ENCODE measurements around the gene ADPRH. TPM values are rescaled to one million over a fixed set of nuclear protein-coding genes. Genes with fewer than 3 reads are reported as not detected.

The ADPRH gene
- total and polyA plus RNA-seq, 8 donors = 0.89 to 21.4 (median 2.5) TPM; not detected in 1

- Histone ChIP-seq H3K4me3 (no peak overlapping the region), H3K4me1 (no peaks in the 10 kb centered on the region), H3K9me3 (no peaks in the 10 kb centered on the region), H3K36me3 (no peaks in the 10 kb centered on the region), H3K27me3 (no peaks in the 10 kb centered on the region), H3K27ac (peak overlapping the region in 2 of 5 donors; percentile 20 to 64)
- 48 to 84% (median 81%) methylated on average over 5 of the region's 5 CpGs for WGBS, 5 donors
- intact Hi-C loops (cut with DNase I; ENCODE audit: low total_unique reads) = no loop called here
- TF ChIP-seq EP300 (IDR thresholded peaks at IDR 0.05) (no peak), CTCF (IDR thresholded peaks at IDR 0.05) (no peak), POLR2AphosphoS5 (IDR thresholded peaks at IDR 0.05) (no peak), POLR2A (IDR thresholded peaks at IDR 0.05) (no peak)
- peak in 1 of 2 donors; percentile 48 for DNase-seq
These were observed 7.6 kb upstream of the ADPRH start for GRCh38 chr3:119571688-119572087.

- TF ChIP-seq POLR2A (IDR thresholded peaks at IDR 0.05) = no peak
- TF ChIP-seq CTCF (IDR thresholded peaks at IDR 0.05) = no peak
- no peak for TF ChIP-seq EP300 (IDR thresholded peaks at IDR 0.05)
- no peak for TF ChIP-seq POLR2AphosphoS5 (IDR thresholded peaks at IDR 0.05)
- intact Hi-C loops (cut with DNase I; ENCODE audit: low total_unique reads) = no loop called here
These were observed 3.8 kb upstream of the ADPRH start for GRCh38 chr3:119575507-119575906.

GRCh38 chr3:119580067-119580760 is 922 bp downstream of the ADPRH start:
- Histone ChIP-seq H3K9me3 (no peaks in the 10 kb centered on the region), H3K4me3 (peak overlapping the region; percentile 51 to 72 (median 60)), H3K27me3 (no peaks in the 10 kb centered on the region), H3K27ac (peak overlapping the region; percentile 87 to 93 (median 90)), H3K4me1 (peaks cover 5 to 28% (median 19%) of the 10 kb centered on the region in 4 donors), H3K36me3 (no peaks in the 10 kb centered on the region)
- intact Hi-C loops (cut with DNase I; ENCODE audit: low total_unique reads) = no loop called here
- no peak for TF ChIP-seq CTCF (IDR thresholded peaks at IDR 0.05)
- no peak for TF ChIP-seq EP300 (IDR thresholded peaks at IDR 0.05)
- no peak for TF ChIP-seq POLR2AphosphoS5 (IDR thresholded peaks at IDR 0.05)
- TF ChIP-seq POLR2A (IDR thresholded peaks at IDR 0.05) = no peak
- WGBS, 5 donors = 14 to 24% (median 21%) methylated on average over 16 of the region's 16 CpGs
- DNase-seq = peak in 1 of 2 donors; percentile 69

More at GRCh38 chr3:119575507-119575906, 3.8 kb upstream of the ADPRH start:
- H3K4me1 ChIP-seq = peaks cover 3 to 17% (median 13%) of the 10 kb centered on the region in 4 donors
- no peak for DNase-seq
- H3K36me3 ChIP-seq = no peaks in the 10 kb centered on the region
- no peak overlapping the region for H3K27ac ChIP-seq
- H3K4me3 ChIP-seq = no peak overlapping the region
- H3K9me3 ChIP-seq = no peaks in the 10 kb centered on the region
- no peaks in the 10 kb centered on the region for H3K27me3 ChIP-seq

- Histone ChIP-seq H3K9me3 (no peaks in the 10 kb centered on the region), H3K4me3 (no peak overlapping the region), H3K36me3 (peaks cover 0 to 10% (median 4%) of the 10 kb centered on the region in 4 donors), H3K27ac (no peak overlapping the region), H3K4me1 (peaks cover 5 to 28% (median 19%) of the 10 kb centered on the region in 4 donors), H3K27me3 (no peaks in the 10 kb centered on the region)
- 71 to 86% (median 85%) methylated on average over 6 of the region's 6 CpGs for WGBS, 5 donors
- intact Hi-C loops (cut with DNase I; ENCODE audit: low total_unique reads) = no loop called here
- TF ChIP-seq POLR2AphosphoS5 (IDR thresholded peaks at IDR 0.05) = no peak
- TF ChIP-seq POLR2A (IDR thresholded peaks at IDR 0.05) = no peak
- TF ChIP-seq CTCF (IDR thresholded peaks at IDR 0.05) = no peak
- TF ChIP-seq EP300 (IDR thresholded peaks at IDR 0.05) = no peak
- DNase-seq = no peak
These were observed 2.9 kb downstream of the ADPRH start for GRCh38 chr3:119582178-119582577.
